Rectal smooth muscle tissue (tissue), 1 donor: Measurements from ENCODE around the gene MAGEA10.
"Not testable (repeated sequence)": the region's sequence is repeated elsewhere in the genome, so short reads cannot be mapped to it uniquely, and the experiment has no call there.

Source experiments
- H3K27ac ChIP-seq: one replicate; pipeline ENCODE4 v1.7.0; 2013; ENCODE audit warnings: low read depth, low read length, inconsistent platforms
- H3K27me3 ChIP-seq: one replicate; pipeline ENCODE4 v1.7.0; 2013; ENCODE audit warnings: low read length; ENCODE audit not compliant: control insufficient read depth, insufficient read depth
- H3K36me3 ChIP-seq: one replicate; pipeline ENCODE4 v1.7.0; 2013; ENCODE audit warnings: low read length; ENCODE audit not compliant: control insufficient read depth, insufficient read depth
- H3K4me1 ChIP-seq: one replicate; pipeline ENCODE4 v1.7.0; 2013; ENCODE audit warnings: low read length; ENCODE audit not compliant: control insufficient read depth, insufficient read depth
- H3K4me3 ChIP-seq: one replicate; pipeline ENCODE4 v1.7.0; 2013; ENCODE audit warnings: low read length
- H3K9ac ChIP-seq: one replicate; pipeline ENCODE4 v1.7.0; 2013; ENCODE audit warnings: low read length

MAGEA10 gene

DNA sequence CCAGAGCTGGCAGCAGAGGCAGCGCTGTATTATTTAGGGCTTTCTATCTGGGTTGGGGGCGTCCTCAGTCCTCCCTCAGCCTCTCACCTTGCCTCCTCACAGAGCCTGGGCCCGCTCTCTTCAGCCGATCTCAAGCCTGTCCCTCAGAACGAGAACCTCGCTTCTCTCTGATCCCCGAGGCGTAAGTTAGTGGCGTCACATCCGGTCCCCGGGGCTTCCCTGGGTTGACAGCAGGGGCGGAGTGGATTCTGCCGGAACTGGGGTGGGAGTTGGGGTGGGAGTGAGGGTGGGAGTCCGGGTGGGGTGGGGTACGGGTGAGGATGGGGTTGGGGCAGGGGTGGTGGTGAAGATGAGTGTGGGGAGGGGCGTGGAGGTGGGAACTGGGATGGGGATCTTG lies at the start of gene MAGEA10:
TSS of gene MAGEA10 (minus strand) at position 190 of the 397 bp plus-strand sequence. CDS start 2,957 bp downstream, outside the sequence.
- no peak within 1 kb of the TSS for H3K9ac ChIP-seq
- H3K36me3 ChIP-seq = no peaks in the 10 kb centered on the region
- no peak within 1 kb of the TSS for H3K27ac ChIP-seq
- no peaks in the 10 kb centered on the region for H3K4me1 ChIP-seq
- no peaks in the 10 kb centered on the region for H3K27me3 ChIP-seq
- H3K4me3 ChIP-seq = no peak within 1 kb of the TSS

DNA sequence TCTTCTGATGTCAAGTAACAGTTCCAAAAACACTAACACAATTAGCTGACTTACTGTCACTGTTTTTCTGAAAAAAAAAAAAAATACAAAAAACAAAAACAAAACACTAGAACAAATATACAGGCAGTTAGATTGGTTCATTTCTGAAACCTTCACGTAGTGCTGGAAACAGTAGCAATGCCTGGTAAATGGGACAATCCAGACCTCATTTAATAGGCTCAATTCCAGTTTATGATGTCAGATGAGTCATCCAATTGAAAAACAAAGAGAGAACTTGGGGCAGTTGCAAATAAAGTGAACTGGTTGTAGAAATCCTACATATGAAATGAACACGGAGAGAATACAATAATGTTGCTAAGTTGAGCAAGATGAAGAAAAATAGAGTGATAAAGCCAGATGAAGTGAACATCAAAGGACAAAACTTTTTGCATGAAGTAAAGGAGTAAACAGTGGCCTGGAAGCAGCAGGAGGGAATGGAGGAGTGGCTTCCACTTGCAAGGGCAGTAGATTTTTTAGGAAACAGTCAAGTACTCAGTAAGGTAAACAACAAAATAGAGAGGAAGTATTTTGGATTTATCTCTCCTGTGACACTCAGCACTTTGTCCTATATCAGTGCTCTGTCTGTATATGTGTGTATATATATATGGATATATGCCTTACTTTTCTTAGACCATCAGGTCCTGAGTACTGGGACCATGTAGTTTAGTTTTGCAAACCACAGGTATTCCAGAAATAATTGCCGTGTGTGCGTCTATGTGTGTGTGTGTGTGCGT lies 39.3 kb upstream of the MAGEA10 start:
- no peak overlapping the region for H3K9ac ChIP-seq
- no peaks in the 10 kb centered on the region for H3K36me3 ChIP-seq
- no peak overlapping the region for H3K4me3 ChIP-seq
- no peak overlapping the region for H3K27ac ChIP-seq
- H3K27me3 ChIP-seq = no peaks in the 10 kb centered on the region
- H3K4me1 ChIP-seq = no peaks in the 10 kb centered on the region

DNA sequence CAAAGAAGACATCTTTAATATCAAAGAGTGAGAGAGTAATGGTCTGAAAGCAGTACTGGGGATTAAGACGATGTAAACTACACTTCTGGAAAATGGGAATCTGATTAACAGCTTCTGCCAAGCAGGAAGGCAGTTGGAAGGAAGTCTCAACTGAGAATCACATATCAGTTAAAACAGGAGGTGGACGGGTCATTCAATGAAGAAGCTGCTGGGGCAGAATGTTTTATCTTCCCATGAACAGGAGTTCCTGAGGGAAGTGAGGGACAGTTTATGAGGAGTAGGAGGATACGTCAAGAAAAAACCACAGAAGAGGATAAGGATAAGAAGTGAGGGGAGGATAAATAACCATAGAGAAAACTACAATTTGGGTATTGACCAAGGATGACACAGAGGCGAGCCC lies 38.7 kb upstream of the MAGEA10 start:
- Histone ChIP-seq H3K9ac (no peak overlapping the region), H3K27ac (no peak overlapping the region), H3K4me1 (no peaks in the 10 kb centered on the region), H3K36me3 (no peaks in the 10 kb centered on the region), H3K27me3 (no peaks in the 10 kb centered on the region), H3K4me3 (no peak overlapping the region)

- H3K4me1 ChIP-seq, H3K4me3 ChIP-seq, H3K27me3 ChIP-seq, H3K27ac ChIP-seq, H3K36me3 ChIP-seq, H3K9ac ChIP-seq: not testable (repeated sequence)
Observed at GRCh38 chrX:152175892-152176291, 37.5 kb upstream of the MAGEA10 start.

DNA sequence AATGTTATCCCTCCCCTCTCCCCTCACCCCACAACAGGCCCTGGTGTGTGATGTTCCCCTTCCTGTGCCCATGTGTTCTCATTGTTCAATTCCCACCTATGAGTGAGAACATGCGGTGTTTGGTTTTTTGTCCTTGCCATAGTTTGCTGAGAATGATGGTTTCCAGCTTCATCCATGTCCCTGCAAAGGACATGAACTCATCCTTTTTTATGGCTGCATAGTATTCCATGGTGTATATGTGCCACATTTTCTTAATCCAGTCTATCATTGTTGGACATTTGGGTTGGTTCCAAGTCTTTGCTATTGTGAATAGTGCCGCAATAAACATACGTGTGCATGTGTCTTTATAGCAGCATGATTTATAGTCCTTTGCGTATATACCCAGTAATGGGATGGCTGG lies 35.5 kb upstream of the MAGEA10 start:
- H3K36me3 ChIP-seq, H3K9ac ChIP-seq, H3K27ac ChIP-seq, H3K27me3 ChIP-seq, H3K4me3 ChIP-seq, H3K4me1 ChIP-seq: not testable (repeated sequence)

DNA sequence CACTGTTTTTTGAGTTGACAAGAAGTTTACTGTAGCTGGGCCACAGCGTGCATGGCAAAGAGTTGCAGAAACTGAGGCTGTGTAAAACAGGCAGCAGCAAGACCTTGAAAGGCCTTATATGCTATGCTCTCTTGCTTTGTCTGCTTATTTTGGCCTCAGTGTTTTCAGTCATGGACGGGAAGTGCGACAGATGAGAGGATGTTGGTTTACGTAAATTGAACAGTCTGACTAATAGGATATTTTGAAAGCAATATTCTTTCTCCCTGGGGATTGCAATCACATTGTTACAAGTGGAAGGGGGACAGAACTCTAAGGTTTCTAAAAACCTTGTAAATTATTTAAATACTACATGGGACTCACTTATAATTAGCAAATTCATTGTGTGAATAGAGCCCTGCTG lies 32.2 kb upstream of the MAGEA10 start:
- Histone ChIP-seq H3K4me3 (no peak overlapping the region), H3K27me3 (no peaks in the 10 kb centered on the region), H3K27ac (no peak overlapping the region), H3K36me3 (no peaks in the 10 kb centered on the region), H3K9ac (no peak overlapping the region), H3K4me1 (no peaks in the 10 kb centered on the region)

DNA sequence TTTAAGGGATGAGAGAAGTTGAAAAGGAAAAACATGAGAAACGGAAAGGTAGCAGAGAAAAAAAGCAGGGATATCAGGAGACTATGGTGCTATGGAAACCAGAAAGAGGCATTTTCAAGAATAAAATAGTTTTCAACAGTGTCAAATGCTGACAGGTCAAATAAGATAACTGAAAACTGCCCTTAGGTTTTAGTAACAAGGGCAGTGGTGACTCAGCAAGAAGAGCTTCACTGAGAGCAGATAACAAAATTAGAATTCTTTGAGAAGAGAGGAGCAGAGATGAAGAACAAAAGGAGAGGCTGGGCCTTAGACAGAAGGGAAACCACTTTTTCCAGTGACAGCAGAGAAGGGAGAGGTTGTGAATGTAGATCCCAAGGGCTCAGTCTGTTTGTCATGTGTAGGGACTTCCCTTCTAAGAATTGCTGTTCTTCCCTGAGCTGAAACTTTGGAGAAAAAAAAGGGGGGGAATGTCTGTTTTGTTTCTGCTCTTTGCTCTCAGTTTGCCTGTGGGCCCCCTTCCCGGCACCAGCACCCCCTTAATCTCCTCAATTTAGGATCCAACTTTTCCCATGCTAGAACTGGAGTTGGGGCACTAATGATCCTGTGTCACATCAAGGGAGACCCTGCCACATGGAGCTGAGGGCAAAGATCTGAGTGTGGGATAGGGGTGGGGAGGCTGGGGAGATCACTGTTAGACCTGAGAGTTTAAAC lies 26.8 kb upstream of the MAGEA10 start:
- Histone ChIP-seq H3K36me3 (no peaks in the 10 kb centered on the region), H3K9ac (no peak overlapping the region), H3K4me1 (no peaks in the 10 kb centered on the region), H3K27ac (no peak overlapping the region), H3K27me3 (no peaks in the 10 kb centered on the region), H3K4me3 (no peak overlapping the region)

GRCh38 chrX:152157042-152157441 lies 18.7 kb upstream of the MAGEA10 start:
- Histone ChIP-seq H3K36me3 (no peaks in the 10 kb centered on the region), H3K4me1 (no peaks in the 10 kb centered on the region), H3K27me3 (peaks cover 2% of the 10 kb centered on the region), H3K9ac (no peak overlapping the region), H3K27ac (no peak overlapping the region), H3K4me3 (no peak overlapping the region)

GRCh38 chrX:152155766-152156310 lies 17.5 kb upstream of the MAGEA10 start:
- Histone ChIP-seq H3K9ac (no peak overlapping the region), H3K27ac (no peak overlapping the region), H3K27me3 (peaks cover 2% of the 10 kb centered on the region), H3K4me1 (no peaks in the 10 kb centered on the region), H3K36me3 (no peaks in the 10 kb centered on the region), H3K4me3 (no peak overlapping the region)

- Histone ChIP-seq H3K27ac (no peak overlapping the region), H3K4me3 (no peak overlapping the region), H3K4me1 (no peaks in the 10 kb centered on the region), H3K27me3 (peaks cover 2% of the 10 kb centered on the region), H3K9ac (no peak overlapping the region), H3K36me3 (no peaks in the 10 kb centered on the region)
Observed at GRCh38 chrX:152154050-152154449, 15.7 kb upstream of the MAGEA10 start.

GRCh38 chrX:152151256-152151655 lies 12.9 kb upstream of the MAGEA10 start:
- Histone ChIP-seq H3K27me3 (no peaks in the 10 kb centered on the region), H3K27ac (no peak overlapping the region), H3K9ac (no peak overlapping the region), H3K4me3 (no peak overlapping the region), H3K36me3 (no peaks in the 10 kb centered on the region), H3K4me1 (no peaks in the 10 kb centered on the region)

GRCh38 chrX:152149648-152150047 lies 11.3 kb upstream of the MAGEA10 start:
- H3K9ac ChIP-seq = no peak overlapping the region
- H3K4me3 ChIP-seq = no peak overlapping the region
- no peaks in the 10 kb centered on the region for H3K27me3 ChIP-seq
- H3K4me1 ChIP-seq = no peaks in the 10 kb centered on the region
- no peak overlapping the region for H3K27ac ChIP-seq
- no peaks in the 10 kb centered on the region for H3K36me3 ChIP-seq
